Measurements from ENCODE around the gene TBC1D30. TPM values are rescaled to one million over a fixed set of nuclear protein-coding genes. Genes with fewer than 3 reads are reported as not detected.

TBC1D30 gene
- total and polyA plus RNA-seq, 2 donors from 2014 or later = 4.2 to 8.7 TPM

GRCh38 chr12:64877363-64878004 is 53.0 kb downstream of the TBC1D30 start:
- Histone ChIP-seq H3K4me3 (ENCODE audit: low read length in 3 of 3) (no peak overlapping the region), H3K4me1 (ENCODE audit: control insufficient read depth in 2 of 3, insufficient read depth in 2 of 3, low read depth in 1 of 3, low read length in 3 of 3) (no peaks in the 10 kb centered on the region), H3K36me3 (ENCODE audit: control insufficient read depth in 2 of 3, insufficient read depth in 3 of 3, low read length in 3 of 3) (no peaks in the 10 kb centered on the region), H3K27ac (ENCODE audit: low read depth in 2 of 2, low read length in 2 of 2) (no peak overlapping the region), H3K9me3 (ENCODE audit: control insufficient read depth in 2 of 3, insufficient read depth in 1 of 3, low read length in 3 of 3) (no peaks in the 10 kb centered on the region), H3K9ac (ENCODE audit: low read length in 3 of 3) (no peak overlapping the region), H3K27me3 (ENCODE audit: control insufficient read depth, insufficient read depth, low read length) (no peaks in the 10 kb centered on the region)
- DNase-seq (no peak), FAIRE-seq (no peak)
- intact Hi-C loops (cut with DNase I) = no loop called here
- no peak for TF ChIP-seq CTCF (IDR thresholded peaks at IDR 0.05; ENCODE audit: borderline replicate concordance, extremely low read depth, insufficient read depth)

DNA sequence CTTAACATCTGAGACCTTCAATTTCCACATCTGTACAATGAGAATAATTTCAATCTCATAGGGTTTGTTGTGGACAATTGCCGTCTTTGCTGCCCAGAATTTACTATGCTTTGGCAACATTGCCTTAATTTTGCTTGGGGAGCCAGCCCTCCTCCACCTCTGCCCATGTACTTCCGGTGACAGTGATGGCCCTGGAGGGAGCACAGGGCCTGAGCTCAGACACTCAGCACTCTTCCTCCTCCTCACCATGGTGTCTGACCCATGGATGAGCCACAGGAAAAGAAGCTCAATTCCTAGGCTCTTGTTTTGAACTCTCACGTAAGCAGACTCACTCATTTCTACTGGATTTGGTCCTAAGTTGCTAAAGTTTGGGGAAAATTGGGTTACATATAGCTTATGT is 58.2 kb downstream of the TBC1D30 start:
- Histone ChIP-seq H3K4me1 (ENCODE audit: control insufficient read depth in 2 of 3, insufficient read depth in 2 of 3, low read depth in 1 of 3, low read length in 3 of 3) (no peaks in the 10 kb centered on the region), H3K36me3 (ENCODE audit: control insufficient read depth in 2 of 3, insufficient read depth in 3 of 3, low read length in 3 of 3) (no peaks in the 10 kb centered on the region), H3K4me3 (ENCODE audit: low read length in 3 of 3) (no peak overlapping the region), H3K27me3 (ENCODE audit: control insufficient read depth, insufficient read depth, low read length) (no peaks in the 10 kb centered on the region), H3K9me3 (ENCODE audit: control insufficient read depth in 2 of 3, insufficient read depth in 1 of 3, low read length in 3 of 3) (no peaks in the 10 kb centered on the region), H3K27ac (ENCODE audit: low read depth in 2 of 2, low read length in 2 of 2) (no peak overlapping the region), H3K9ac (ENCODE audit: low read length in 3 of 3) (no peak overlapping the region)
- FAIRE-seq = no peak
- no peak for DNase-seq
- intact Hi-C loops (cut with DNase I) = no loop called here
- TF ChIP-seq CTCF (IDR thresholded peaks at IDR 0.05; ENCODE audit: borderline replicate concordance, extremely low read depth, insufficient read depth) = no peak

- no peak overlapping the region for H3K4me3 ChIP-seq (ENCODE audit: low read length in 3 of 3)
- FAIRE-seq (no peak), DNase-seq (no peak)
- intact Hi-C loops (cut with DNase I) = no loop called here
- no peaks in the 10 kb centered on the region for H3K9me3 ChIP-seq (ENCODE audit: control insufficient read depth in 2 of 3, insufficient read depth in 1 of 3, low read length in 3 of 3)
- no peaks in the 10 kb centered on the region for H3K4me1 ChIP-seq (ENCODE audit: control insufficient read depth in 2 of 3, insufficient read depth in 2 of 3, low read depth in 1 of 3, low read length in 3 of 3)
- H3K36me3 ChIP-seq (ENCODE audit: control insufficient read depth in 2 of 3, insufficient read depth in 3 of 3, low read length in 3 of 3) = no peaks in the 10 kb centered on the region
- TF ChIP-seq CTCF (IDR thresholded peaks at IDR 0.05; ENCODE audit: borderline replicate concordance, extremely low read depth, insufficient read depth) = no peak
- H3K9ac ChIP-seq (ENCODE audit: low read length in 3 of 3) = no peak overlapping the region
- H3K27ac ChIP-seq (ENCODE audit: low read depth in 2 of 2, low read length in 2 of 2) = no peak overlapping the region
- H3K27me3 ChIP-seq (ENCODE audit: control insufficient read depth, insufficient read depth, low read length) = no peaks in the 10 kb centered on the region
Observed at GRCh38 chr12:64883264-64884163, 59.1 kb downstream of the TBC1D30 start.
